Trophoblast cell (in vitro differentiated cells and primary cell): ENCODE data around the gene CAPN14.

ENCODE experiments used
- DNase-seq, 2 donors: peaks; one replicate each; pipeline ENCODE4 v3.0.0-alpha.2; 2016
- H2AFZ ChIP-seq: 2 replicates; pipeline ENCODE4 v1.6.1; 2013; ENCODE audit warnings: low read length, moderate library complexity, mild to moderate bottlenecking; ENCODE audit not compliant: insufficient read depth, poor library complexity
- H2AK5ac ChIP-seq: 2 replicates; pipeline ENCODE4 v1.6.1; 2013; ENCODE audit warnings: mild to moderate bottlenecking, low read length
- H2BK120ac ChIP-seq: 2 replicates; pipeline ENCODE4 v1.6.1; 2013; ENCODE audit warnings: low read length, mild to moderate bottlenecking, moderate library complexity; ENCODE audit not compliant: insufficient read depth, poor library complexity
- H2BK12ac ChIP-seq: 2 replicates; pipeline ENCODE4 v1.6.1; 2013; ENCODE audit warnings: mild to moderate bottlenecking, low read length, moderate library complexity
- H2BK5ac ChIP-seq: 2 replicates; pipeline ENCODE4 v1.6.1; 2013; ENCODE audit warnings: low read length, low read depth, moderate library complexity, mild to moderate bottlenecking; ENCODE audit not compliant: poor library complexity
- H3K14ac ChIP-seq: 2 replicates; pipeline ENCODE4 v1.6.1; 2013; ENCODE audit warnings: mild to moderate bottlenecking, low read length
- H3K18ac ChIP-seq: 2 replicates; pipeline ENCODE4 v1.6.1; 2013; ENCODE audit warnings: mild to moderate bottlenecking, low read length
- H3K23ac ChIP-seq: 2 replicates; pipeline ENCODE4 v1.6.1; 2013; ENCODE audit warnings: low read length
- H3K27ac ChIP-seq: 2 replicates; pipeline ENCODE4 v1.5.1; 2013; ENCODE audit warnings: low read depth, mild to moderate bottlenecking, inconsistent platforms, low read length, moderate library complexity
- H3K27me3 ChIP-seq: 2 replicates; pipeline ENCODE4 v1.6.1; 2013; ENCODE audit warnings: inconsistent platforms, mild to moderate bottlenecking, low read length, moderate library complexity; ENCODE audit not compliant: insufficient read depth
- H3K36me3 ChIP-seq, 2 experiments: 1 replicate in 1 of 2; 2 replicates in 1 of 2; pipeline ENCODE4 v1.6.1; 2013; ENCODE audit warnings: low read length in 2 of 2, mild to moderate bottlenecking in 2 of 2, moderate library complexity in 1 of 2; ENCODE audit not compliant: insufficient read depth in 2 of 2, control insufficient read depth in 1 of 2
- H3K4ac ChIP-seq: 2 replicates; pipeline ENCODE4 v1.6.1; 2013; ENCODE audit warnings: low read depth, mild to moderate bottlenecking, low read length, moderate library complexity
- H3K4me1 ChIP-seq, 2 experiments: 1 replicate in 1 of 2; 2 replicates in 1 of 2; pipeline ENCODE4 v1.6.1; 2013; ENCODE audit warnings: low read length in 2 of 2, mild to moderate bottlenecking in 2 of 2, moderate library complexity in 1 of 2; ENCODE audit not compliant: insufficient read depth in 2 of 2, control insufficient read depth in 1 of 2
- H3K4me2 ChIP-seq: 2 replicates; pipeline ENCODE4 v1.6.1; 2013; ENCODE audit warnings: inconsistent platforms, mild to moderate bottlenecking, low read length, moderate library complexity
- H3K4me3 ChIP-seq: 2 replicates; pipeline ENCODE4 v1.5.1; 2013; ENCODE audit warnings: mild to moderate bottlenecking, low read depth, low read length, inconsistent platforms
- H3K79me1 ChIP-seq: one replicate; pipeline ENCODE4 v1.6.1; 2013; ENCODE audit warnings: low read length
- H3K79me2 ChIP-seq: 2 replicates; pipeline ENCODE4 v1.6.1; 2013; ENCODE audit warnings: low read length, mild to moderate bottlenecking; ENCODE audit not compliant: control insufficient read depth, insufficient read depth, poor library complexity
- H3K9ac ChIP-seq: 2 replicates; pipeline ENCODE4 v1.6.1; 2013; ENCODE audit warnings: mild to moderate bottlenecking, low read length
- H3K9me3 ChIP-seq: 2 replicates; pipeline ENCODE4 v1.6.1; 2013; ENCODE audit warnings: low read depth, mild to moderate bottlenecking, control low read depth, inconsistent platforms, low read length; ENCODE audit not compliant: insufficient read depth
- H4K12ac ChIP-seq: 2 replicates; pipeline ENCODE4 v1.6.1; 2013; ENCODE audit warnings: low read depth, mild to moderate bottlenecking, low read length, moderate library complexity
- H4K8ac ChIP-seq: 2 replicates; pipeline ENCODE4 v1.6.1; 2013; ENCODE audit warnings: low read depth, mild to moderate bottlenecking, low read length, moderate library complexity
- H4K91ac ChIP-seq: one replicate; pipeline ENCODE4 v1.6.1; 2013; ENCODE audit warnings: low read depth, mild to moderate bottlenecking, low read length, moderate library complexity
- WGBS: extraction: QIAGEN DNeasy Blood & Tissue Kit; methylation state at CpG from one replicate; pipeline ENCODE4 v1.1.7; 2013; ENCODE audit warnings: missing lambda C conversion rate; ENCODE audit not compliant: insufficient read length, insufficient coverage; ENCODE audit errors: extremely low coverage; 5-methylcytosine and 5-hydroxymethylcytosine counted together

CAPN14 gene

DNA sequence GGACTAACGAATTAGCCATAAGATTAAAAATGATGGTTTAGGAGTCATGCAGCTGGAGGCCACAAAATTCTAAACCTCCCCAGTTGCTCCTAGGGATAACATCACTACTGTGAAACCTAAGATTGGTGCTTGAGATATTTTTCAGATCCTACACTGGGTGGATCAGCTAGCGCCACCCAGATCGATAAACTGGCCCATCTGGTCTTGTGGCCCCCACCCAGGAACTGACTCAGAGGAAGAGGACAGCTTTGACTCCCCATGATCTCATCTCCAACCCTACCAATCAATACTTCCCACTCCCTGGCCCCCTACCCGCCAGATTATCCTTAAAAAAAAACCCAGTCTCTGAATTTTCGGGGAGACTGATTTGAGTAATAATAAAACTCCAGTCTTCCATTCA lies 84.5 kb downstream of the CAPN14 start:
- Histone ChIP-seq H3K4me1 (peaks cover 2 to 7% of the 10 kb centered on the region in 2 experiments), H3K27ac (no peak overlapping the region), H3K18ac (no peak overlapping the region), H3K36me3 (no peaks in the 10 kb centered on the region), H2BK5ac (no peak overlapping the region), H3K4me3 (no peak overlapping the region), H2BK12ac (no peak overlapping the region), H2BK120ac (no peak overlapping the region), H3K27me3 (peaks cover 9% of the 10 kb centered on the region), H3K79me1 (no peaks in the 10 kb centered on the region), H3K9ac (no peak overlapping the region), H4K91ac (no peak overlapping the region), H4K8ac (no peak overlapping the region), H2AFZ (no peak overlapping the region), H2AK5ac (no peak overlapping the region), H3K23ac (no peak overlapping the region), H4K12ac (no peak overlapping the region), H3K4me2 (no peak overlapping the region), H3K9me3 (no peaks in the 10 kb centered on the region), H3K79me2 (no peaks in the 10 kb centered on the region), H3K14ac (no peak overlapping the region), H3K4ac (no peak overlapping the region)
- WGBS, result no CpG with 5 or more reads among the region's 5 CpGs
- DNase-seq, result no peak

DNA sequence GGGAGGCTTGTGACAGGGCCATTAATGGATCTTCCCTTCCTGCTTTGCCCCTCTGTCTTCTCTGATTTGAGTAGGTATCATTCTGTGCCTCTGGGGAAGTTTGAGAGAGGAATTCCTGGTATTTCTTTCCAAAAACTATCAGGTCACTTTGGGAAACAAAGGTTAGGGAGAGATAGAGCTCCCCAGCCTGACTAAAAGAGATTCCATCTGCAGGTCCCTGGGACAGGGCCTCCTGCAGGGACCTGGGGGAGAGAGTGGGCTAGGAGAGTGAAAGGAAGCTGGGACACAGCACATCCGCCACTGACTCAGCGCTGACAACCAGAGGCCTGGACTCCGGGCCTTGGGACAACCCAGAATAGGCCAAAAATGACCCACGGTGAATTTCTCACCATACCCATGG lies 85.4 kb downstream of the CAPN14 start:
- WGBS, result no CpG with 5 or more reads among the region's 4 CpGs
- no peak overlapping the region for H2BK12ac ChIP-seq
- H3K9ac ChIP-seq, result no peak overlapping the region
- no peak overlapping the region for H4K91ac ChIP-seq
- no peaks in the 10 kb centered on the region for H3K36me3 ChIP-seq
- no peak for DNase-seq
- H3K14ac ChIP-seq, result no peak overlapping the region
- no peak overlapping the region for H3K27ac ChIP-seq
- H3K79me1 ChIP-seq, result no peaks in the 10 kb centered on the region
- no peak overlapping the region for H4K12ac ChIP-seq
- no peaks in the 10 kb centered on the region for H3K9me3 ChIP-seq
- H3K4me3 ChIP-seq, result no peak overlapping the region
- H3K18ac ChIP-seq, result no peak overlapping the region
- no peak overlapping the region for H2AFZ ChIP-seq
- no peak overlapping the region for H2BK5ac ChIP-seq
- no peak overlapping the region for H3K4ac ChIP-seq
- H4K8ac ChIP-seq, result no peak overlapping the region
- H2BK120ac ChIP-seq, result no peak overlapping the region
- H2AK5ac ChIP-seq, result no peak overlapping the region
- no peaks in the 10 kb centered on the region for H3K27me3 ChIP-seq
- peaks cover 2 to 3% of the 10 kb centered on the region in 2 experiments for H3K4me1 ChIP-seq
- H3K4me2 ChIP-seq, result no peak overlapping the region
- H3K79me2 ChIP-seq, result no peaks in the 10 kb centered on the region
- H3K23ac ChIP-seq, result no peak overlapping the region

DNA sequence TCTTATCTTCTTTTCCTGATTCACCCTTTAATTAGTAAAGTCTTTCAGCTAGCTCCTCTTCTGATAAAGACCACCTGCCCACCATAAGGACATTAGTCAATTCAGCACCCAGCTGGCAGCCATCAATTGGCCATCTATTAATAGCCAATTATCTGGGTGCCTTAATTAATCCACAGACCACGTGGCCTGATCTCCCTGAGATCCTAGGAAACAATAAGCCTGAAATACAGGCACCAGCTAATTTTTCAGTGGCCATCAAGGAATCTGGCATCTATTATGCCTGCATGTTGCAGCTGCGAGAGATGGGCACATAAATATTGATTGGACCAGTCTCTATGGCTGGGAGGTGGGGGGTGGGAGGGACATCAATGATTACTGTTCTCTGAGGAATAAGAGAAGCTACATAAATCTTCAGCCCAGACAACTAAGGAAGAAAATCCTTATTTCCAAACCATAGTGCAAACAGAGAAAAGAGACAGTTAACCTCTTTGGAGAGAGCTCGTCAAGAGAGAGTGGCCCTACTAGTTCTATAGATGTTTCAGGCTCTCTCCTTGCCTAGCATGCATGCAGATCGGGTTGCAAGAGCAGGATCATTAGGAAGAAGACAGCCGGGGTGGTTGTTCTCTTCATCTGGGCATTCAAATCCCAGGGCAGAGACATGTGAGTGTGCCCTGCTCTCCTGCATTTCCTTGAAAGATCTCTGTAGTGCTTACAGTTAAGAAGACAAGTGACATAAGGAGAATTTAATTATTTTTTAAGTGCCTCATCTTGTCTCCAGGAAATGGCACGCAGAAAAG lies 87.7 kb downstream of the CAPN14 start:
- Histone ChIP-seq H3K4me2 (no peak overlapping the region), H3K9ac (no peak overlapping the region), H3K18ac (no peak overlapping the region), H3K4me3 (no peak overlapping the region), H4K12ac (no peak overlapping the region), H3K4ac (no peak overlapping the region), H3K27me3 (no peaks in the 10 kb centered on the region), H4K8ac (no peak overlapping the region), H2AK5ac (no peak overlapping the region), H3K27ac (no peak overlapping the region), H3K36me3 (no peaks in the 10 kb centered on the region), H3K79me2 (no peaks in the 10 kb centered on the region), H3K14ac (no peak overlapping the region), H2BK120ac (no peak overlapping the region), H3K4me1 (peaks cover 0 to 4% of the 10 kb centered on the region in 2 experiments), H2BK5ac (no peak overlapping the region), H3K79me1 (no peaks in the 10 kb centered on the region), H3K23ac (no peak overlapping the region), H3K9me3 (no peaks in the 10 kb centered on the region), H4K91ac (no peak overlapping the region), H2AFZ (no peak overlapping the region), H2BK12ac (no peak overlapping the region)
- DNase-seq, result no peak
- WGBS, result no CpG with 5 or more reads among the region's 6 CpGs

DNA sequence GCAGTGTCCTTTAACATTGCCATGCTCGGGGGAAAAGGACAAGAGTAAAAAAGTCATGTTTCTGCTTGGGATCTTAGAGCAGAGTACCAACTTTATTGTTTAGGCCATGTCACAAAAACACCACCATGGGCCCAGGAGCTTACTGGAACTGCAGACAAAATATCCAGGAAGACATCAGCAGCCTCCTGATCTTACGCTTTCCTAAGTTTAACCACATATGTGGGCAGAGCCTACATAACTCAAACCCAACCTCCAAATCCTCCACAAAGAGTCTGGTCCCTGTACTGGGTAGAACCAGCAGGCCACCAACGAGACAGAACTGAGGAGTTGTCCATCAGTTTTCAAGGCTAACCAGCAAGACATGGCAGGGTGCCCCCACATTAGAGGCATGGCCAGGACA lies 89.4 kb downstream of the CAPN14 start:
- no peak overlapping the region for H4K8ac ChIP-seq
- H3K4ac ChIP-seq, result no peak overlapping the region
- H3K79me2 ChIP-seq, result no peaks in the 10 kb centered on the region
- H4K12ac ChIP-seq, result no peak overlapping the region
- H2AFZ ChIP-seq, result no peak overlapping the region
- no peak for DNase-seq
- no peak overlapping the region for H3K4me3 ChIP-seq
- H3K27ac ChIP-seq, result no peak overlapping the region
- no CpG with 5 or more reads among the region's 3 CpGs for WGBS
- no peak overlapping the region for H3K9ac ChIP-seq
- H3K36me3 ChIP-seq, result no peaks in the 10 kb centered on the region
- no peak overlapping the region for H3K4me2 ChIP-seq
- no peak overlapping the region for H2BK5ac ChIP-seq
- H4K91ac ChIP-seq, result no peak overlapping the region
- H2AK5ac ChIP-seq, result no peak overlapping the region
- H2BK12ac ChIP-seq, result no peak overlapping the region
- H3K18ac ChIP-seq, result no peak overlapping the region
- H3K4me1 ChIP-seq, result peaks cover 0 to 4% of the 10 kb centered on the region in 2 experiments
- no peaks in the 10 kb centered on the region for H3K79me1 ChIP-seq
- H3K27me3 ChIP-seq, result no peaks in the 10 kb centered on the region
- no peak overlapping the region for H3K23ac ChIP-seq
- no peak overlapping the region for H3K14ac ChIP-seq
- H2BK120ac ChIP-seq, result no peak overlapping the region
- no peaks in the 10 kb centered on the region for H3K9me3 ChIP-seq
